ENCODE measurements around the gene UBIAD1. TPM values are rescaled to one million over a fixed set of nuclear protein-coding genes. Genes with fewer than 3 reads are reported as not detected.

Gene UBIAD1, protein sequence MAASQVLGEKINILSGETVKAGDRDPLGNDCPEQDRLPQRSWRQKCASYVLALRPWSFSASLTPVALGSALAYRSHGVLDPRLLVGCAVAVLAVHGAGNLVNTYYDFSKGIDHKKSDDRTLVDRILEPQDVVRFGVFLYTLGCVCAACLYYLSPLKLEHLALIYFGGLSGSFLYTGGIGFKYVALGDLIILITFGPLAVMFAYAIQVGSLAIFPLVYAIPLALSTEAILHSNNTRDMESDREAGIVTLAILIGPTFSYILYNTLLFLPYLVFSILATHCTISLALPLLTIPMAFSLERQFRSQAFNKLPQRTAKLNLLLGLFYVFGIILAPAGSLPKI
- 10 to 100 TPM; 12.8 to 18.3 (median 13.8) TPM for total RNA-seq (2021; fragmentation: NEBNext Ultra II Directional; extraction: Animal tissue kit (Norgen Biotek cat#: 25700))
- long read RNA-seq, transcript UBIAD1-202 (2 exons, 3,646 nt) = major isoform, 18 of 21 reads
- long read RNA-seq, partial matches to known transcripts = 2 of 21 reads
- long read RNA-seq, other reads (novel, unspliced or antisense) = 1 of 21 reads

DNA sequence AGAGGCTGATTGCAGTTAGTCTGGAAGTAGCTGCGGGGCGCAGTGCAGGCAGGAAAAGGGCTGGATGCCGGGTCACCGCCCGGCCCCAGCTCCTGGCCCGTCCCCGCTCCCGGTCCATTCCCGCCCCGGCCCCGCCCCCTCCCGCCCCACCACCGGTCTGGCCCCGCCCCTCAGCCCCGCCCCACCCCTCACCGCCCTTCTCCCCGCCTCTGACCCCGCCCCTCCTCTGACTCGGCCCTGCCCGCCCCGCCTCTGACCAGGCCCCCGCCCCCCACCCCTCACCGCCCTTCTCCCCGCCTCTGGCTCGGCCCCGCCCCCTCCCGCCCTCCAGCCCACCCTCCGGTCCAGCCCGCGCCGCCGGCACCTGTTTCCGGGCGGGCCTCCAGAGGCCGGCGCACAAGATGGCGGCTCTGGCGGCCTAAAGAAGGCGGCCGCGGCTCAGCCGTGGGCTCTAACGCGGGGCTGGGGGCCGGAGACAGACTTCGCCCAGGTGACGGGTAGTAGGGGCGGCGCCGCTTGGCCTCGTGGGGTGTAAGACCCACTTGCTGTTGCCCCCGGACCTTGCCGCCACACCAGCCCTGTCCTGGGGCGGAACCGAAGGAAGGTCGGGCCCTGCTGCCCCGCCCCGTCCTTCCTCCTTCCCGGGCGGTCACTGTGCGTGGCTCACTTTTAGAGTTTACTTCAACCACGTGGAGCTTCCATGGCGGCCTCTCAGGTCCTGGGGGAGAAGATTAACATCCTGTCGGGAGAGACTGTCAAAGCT is at the start of gene UBIAD1:
Gene UBIAD1 (plus strand): TSS at position 367 of the 763 bp plus-strand sequence. CDS start 334 bp downstream, at position 701.
- H3K27ac Mint-ChIP-seq = peak within 1 kb of the TSS; percentile 87
- H3K9me3 Mint-ChIP-seq = no peaks in the 10 kb centered on the region
- no peaks in the 10 kb centered on the region; the same call in 1 of the 2 replicates for H3K27me3 Mint-ChIP-seq (ENCODE audit: insufficient read depth)
- peaks cover 13% of the 10 kb centered on the region; the same call in 1 of the 2 replicates for H3K36me3 Mint-ChIP-seq (ENCODE audit: low read depth)
- H3K4me1 Mint-ChIP-seq (ENCODE audit: low read depth) = peaks cover 25% of the 10 kb centered on the region
- DNase-seq = peak; percentile 60
- TF ChIP-seq, protein P1, sequence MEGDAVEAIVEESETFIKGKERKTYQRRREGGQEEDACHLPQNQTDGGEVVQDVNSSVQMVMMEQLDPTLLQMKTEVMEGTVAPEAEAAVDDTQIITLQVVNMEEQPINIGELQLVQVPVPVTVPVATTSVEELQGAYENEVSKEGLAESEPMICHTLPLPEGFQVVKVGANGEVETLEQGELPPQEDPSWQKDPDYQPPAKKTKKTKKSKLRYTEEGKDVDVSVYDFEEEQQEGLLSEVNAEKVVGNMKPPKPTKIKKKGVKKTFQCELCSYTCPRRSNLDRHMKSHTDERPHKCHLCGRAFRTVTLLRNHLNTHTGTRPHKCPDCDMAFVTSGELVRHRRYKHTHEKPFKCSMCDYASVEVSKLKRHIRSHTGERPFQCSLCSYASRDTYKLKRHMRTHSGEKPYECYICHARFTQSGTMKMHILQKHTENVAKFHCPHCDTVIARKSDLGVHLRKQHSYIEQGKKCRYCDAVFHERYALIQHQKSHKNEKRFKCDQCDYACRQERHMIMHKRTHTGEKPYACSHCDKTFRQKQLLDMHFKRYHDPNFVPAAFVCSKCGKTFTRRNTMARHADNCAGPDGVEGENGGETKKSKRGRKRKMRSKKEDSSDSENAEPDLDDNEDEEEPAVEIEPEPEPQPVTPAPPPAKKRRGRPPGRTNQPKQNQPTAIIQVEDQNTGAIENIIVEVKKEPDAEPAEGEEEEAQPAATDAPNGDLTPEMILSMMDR (IDR thresholded peaks at IDR 0.05) = no peak
- peak within 1 kb of the TSS; percentile 92 for H3K4me3 Mint-ChIP-seq

DNA sequence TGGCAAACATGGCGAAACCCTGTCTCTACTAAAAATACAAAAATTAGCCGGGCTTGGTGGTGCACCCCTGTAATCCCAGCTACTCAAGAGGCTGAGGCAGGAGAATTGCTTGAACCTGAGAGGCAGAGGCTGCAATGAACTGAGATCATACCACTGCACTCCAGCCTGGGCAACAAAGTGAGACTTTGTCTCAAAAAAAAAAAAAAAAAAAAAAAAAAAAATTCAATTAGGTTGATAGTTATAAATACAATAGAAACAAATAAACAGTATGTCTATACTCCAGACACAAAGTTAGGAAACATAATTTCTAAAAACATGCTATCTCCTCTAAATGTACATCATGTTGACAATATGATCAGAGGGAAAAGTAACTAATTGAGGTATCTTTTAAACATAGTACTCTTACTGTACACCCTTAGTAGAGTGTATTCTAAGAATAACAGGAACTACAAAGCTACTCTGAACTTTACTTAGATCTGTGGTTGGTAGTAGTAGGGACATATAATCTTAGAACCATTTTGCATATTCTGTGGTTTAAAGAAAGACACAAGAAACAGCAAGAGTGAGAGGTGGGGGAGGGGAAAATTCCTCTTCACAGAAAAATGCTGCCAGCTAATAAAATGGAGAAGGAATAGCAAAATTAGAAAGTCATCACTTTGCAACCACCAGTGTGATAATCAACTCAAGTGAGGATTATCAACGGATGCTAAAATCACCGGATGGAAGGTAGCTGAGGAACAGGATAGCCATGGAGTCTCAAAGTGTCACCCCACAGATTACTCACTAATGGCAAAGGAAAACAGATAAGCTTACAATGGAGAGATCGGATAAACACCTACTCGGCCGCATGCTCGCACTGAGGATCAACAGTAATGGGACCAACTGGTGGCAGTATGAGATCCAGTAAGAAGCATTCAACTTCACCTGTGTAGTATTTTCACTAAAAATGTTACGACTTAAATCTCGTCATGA is 45.6 kb upstream of the UBIAD1 start:
- Mint-ChIP-seq H3K27ac (no peak overlapping the region), H3K4me3 (no peak overlapping the region), H3K9me3 (no peaks in the 10 kb centered on the region), H3K27me3 (ENCODE audit: insufficient read depth) (no peaks in the 10 kb centered on the region), H3K36me3 (ENCODE audit: low read depth) (peaks cover 30% of the 10 kb centered on the region), H3K4me1 (ENCODE audit: low read depth) (peaks cover 13% of the 10 kb centered on the region)
- TF ChIP-seq, protein P1 (IDR thresholded peaks at IDR 0.05) = no peak
- no peak for DNase-seq

DNA sequence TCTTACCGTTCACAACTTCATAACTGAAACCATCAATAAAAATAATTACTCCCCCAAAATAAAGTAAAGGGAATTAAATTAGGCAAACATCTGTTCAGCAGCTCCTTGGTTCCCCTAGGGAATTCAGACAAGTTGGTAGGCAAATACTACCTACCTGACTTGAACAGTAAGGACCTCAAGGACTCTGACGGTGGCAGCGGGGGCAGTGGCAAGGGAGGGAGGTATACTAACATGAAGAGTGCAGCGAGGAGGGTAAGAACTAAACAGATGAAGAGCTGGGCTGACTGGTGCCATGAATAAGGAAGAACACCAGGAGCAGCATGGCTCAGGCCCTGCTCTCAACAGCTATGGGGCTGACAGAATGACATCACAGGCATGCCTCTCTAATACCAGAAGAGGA is 43.8 kb upstream of the UBIAD1 start:
- Mint-ChIP-seq H3K27ac (no peak overlapping the region), H3K4me1 (ENCODE audit: low read depth) (peaks cover 13% of the 10 kb centered on the region), H3K4me3 (no peak overlapping the region), H3K27me3 (ENCODE audit: insufficient read depth) (no peaks in the 10 kb centered on the region), H3K9me3 (no peaks in the 10 kb centered on the region), H3K36me3 (ENCODE audit: low read depth) (peaks cover 35% of the 10 kb centered on the region)
- DNase-seq = no peak
- TF ChIP-seq, protein P1 (IDR thresholded peaks at IDR 0.05) = no peak

DNA sequence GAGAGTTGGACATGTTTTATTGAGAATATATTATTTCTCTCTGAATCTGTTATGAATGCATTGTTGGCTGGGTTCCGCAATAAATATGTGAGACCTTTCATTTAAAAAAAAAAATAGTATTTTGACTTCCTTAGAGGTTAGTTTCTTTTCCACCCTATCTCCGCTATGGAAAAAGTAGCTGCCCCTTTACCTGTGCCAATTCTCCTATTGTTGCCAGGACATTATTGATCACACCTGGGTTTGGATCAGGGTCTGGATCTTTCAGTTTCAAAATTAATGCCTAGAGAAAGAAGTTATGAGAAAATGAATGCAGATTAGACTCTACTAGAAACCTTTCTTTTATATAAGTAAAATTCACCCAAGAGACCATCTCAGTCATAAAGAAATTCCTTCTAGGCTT is 39.8 kb upstream of the UBIAD1 start:
- Mint-ChIP-seq H3K4me1 (ENCODE audit: low read depth) (peaks cover 9% of the 10 kb centered on the region), H3K27me3 (ENCODE audit: insufficient read depth) (no peaks in the 10 kb centered on the region; the same call in 1 of the 2 replicates), H3K27ac (no peak overlapping the region), H3K9me3 (no peaks in the 10 kb centered on the region), H3K36me3 (ENCODE audit: low read depth) (peaks cover 40% of the 10 kb centered on the region), H3K4me3 (no peak overlapping the region)
- no peak for DNase-seq
- TF ChIP-seq, protein P1 (IDR thresholded peaks at IDR 0.05) = no peak

DNA sequence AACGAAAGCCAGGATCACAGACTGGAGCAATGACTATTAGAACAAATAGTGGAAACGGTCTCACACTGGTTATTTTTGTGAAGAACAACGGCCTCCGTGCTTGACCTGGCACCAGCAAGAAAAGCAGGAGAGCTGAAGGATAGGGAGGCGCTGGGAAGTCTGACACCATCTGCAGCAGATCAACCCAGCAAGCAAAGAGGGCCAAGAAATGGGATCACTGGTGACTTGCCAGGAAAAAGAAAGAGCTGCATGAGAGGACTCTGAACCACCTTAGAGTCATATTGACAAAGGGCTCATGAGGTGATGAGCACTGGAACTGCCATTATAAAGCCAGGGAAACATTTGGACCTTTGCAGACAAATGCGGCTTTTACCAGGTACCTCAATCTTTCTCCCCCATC is 35.6 kb upstream of the UBIAD1 start:
- Mint-ChIP-seq H3K4me3 (no peak overlapping the region), H3K9me3 (no peaks in the 10 kb centered on the region), H3K4me1 (ENCODE audit: low read depth) (peaks cover 15% of the 10 kb centered on the region), H3K27me3 (ENCODE audit: insufficient read depth) (no peaks in the 10 kb centered on the region; the same call in 1 of the 2 replicates), H3K36me3 (ENCODE audit: low read depth) (peaks cover 21% of the 10 kb centered on the region), H3K27ac (no peak overlapping the region)
- no peak for DNase-seq
- TF ChIP-seq, protein P1 (IDR thresholded peaks at IDR 0.05) = no peak

All from HFFc6 (cell line).